ENCODE data around the gene TPD52L1. TPM values are rescaled to one million over a fixed set of nuclear protein-coding genes. Genes with fewer than 3 reads are reported as not detected.

The TPD52L1 gene
- total and polyA plus RNA-seq, 2 donors (not counting 1 experiment from before 2014, with no cell fraction given): not detected

DNA sequence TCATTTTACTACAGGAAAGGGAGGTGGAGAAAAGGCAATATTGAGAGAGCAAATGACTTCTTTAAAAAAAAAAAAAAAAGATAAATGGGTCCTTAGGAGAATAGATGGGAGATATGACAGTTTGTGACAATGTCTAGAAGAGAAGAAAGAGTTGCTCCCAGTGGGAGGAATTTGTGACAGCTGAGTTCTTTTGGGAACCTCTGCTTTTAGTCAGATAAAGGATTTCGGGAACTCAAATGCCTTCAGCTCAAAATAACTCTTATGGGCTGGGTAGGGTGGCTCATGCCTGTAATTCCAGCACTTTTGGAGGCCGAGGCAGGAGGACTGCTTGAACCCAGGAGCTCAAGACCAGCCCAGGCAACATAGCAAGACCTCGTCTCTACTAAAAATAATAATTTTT lies 13.1 kb downstream of the TPD52L1 start:
- no peak for DNase-seq
- Histone ChIP-seq H2AFZ (ENCODE audit: insufficient read depth, low read depth, low read length, poor library complexity, severe bottlenecking) (no peak overlapping the region), H3K4me3 (ENCODE audit: control extremely low read depth in 1 of 5, extremely low read depth in 1 of 5, insufficient read depth in 1 of 5, low read depth in 2 of 5, low read length in 4 of 5) (no peak overlapping the region), H3K27ac (ENCODE audit: low read length in 2 of 2) (no peak overlapping the region), H3K36me3 (replicated peaks in 1 of 2; ENCODE audit: control extremely low read depth in 1 of 2, control insufficient read depth in 1 of 2, extremely low read depth in 1 of 2, insufficient read depth in 2 of 2, low read length in 1 of 2) (no peaks in the 10 kb centered on the region), H3K4me1 (ENCODE audit: control insufficient read depth in 2 of 2, insufficient read depth in 2 of 2, low read length in 2 of 2) (no peaks in the 10 kb centered on the region), H3K79me2 (ENCODE audit: control insufficient read depth, insufficient read depth, low read length) (no peaks in the 10 kb centered on the region), H3K27me3 (replicated peaks in 1 of 4; ENCODE audit: control extremely low read depth in 1 of 4, control insufficient read depth in 3 of 4, insufficient read depth in 4 of 4, low read length in 3 of 4) (no peaks in the 10 kb centered on the region), H3K4me2 (replicated peaks; ENCODE audit: low read depth, low read length, poor library complexity, severe bottlenecking) (no peak overlapping the region), H4K20me1 (ENCODE audit: control insufficient read depth, insufficient read depth, low read length, poor library complexity, severe bottlenecking) (no peaks in the 10 kb centered on the region), H3K9ac (ENCODE audit: low read length) (no peak overlapping the region), H3K9me3 (ENCODE audit: control extremely low read depth in 1 of 3, control insufficient read depth in 2 of 3, insufficient read depth in 1 of 3, low read length in 2 of 3) (no peaks in the 10 kb centered on the region)
- H3K27ac Mint-ChIP-seq: no peak overlapping the region
- ChIA-PET POLR2A (no interaction called here), CTCF (no interaction called here)
- intact Hi-C loops (cut with micrococcal nuclease): no loop called here
- 83% methylated on average over 1 of the region's 3 CpGs for WGBS (ENCODE audit: insufficient coverage)
- TF ChIP-seq, protein P1, sequence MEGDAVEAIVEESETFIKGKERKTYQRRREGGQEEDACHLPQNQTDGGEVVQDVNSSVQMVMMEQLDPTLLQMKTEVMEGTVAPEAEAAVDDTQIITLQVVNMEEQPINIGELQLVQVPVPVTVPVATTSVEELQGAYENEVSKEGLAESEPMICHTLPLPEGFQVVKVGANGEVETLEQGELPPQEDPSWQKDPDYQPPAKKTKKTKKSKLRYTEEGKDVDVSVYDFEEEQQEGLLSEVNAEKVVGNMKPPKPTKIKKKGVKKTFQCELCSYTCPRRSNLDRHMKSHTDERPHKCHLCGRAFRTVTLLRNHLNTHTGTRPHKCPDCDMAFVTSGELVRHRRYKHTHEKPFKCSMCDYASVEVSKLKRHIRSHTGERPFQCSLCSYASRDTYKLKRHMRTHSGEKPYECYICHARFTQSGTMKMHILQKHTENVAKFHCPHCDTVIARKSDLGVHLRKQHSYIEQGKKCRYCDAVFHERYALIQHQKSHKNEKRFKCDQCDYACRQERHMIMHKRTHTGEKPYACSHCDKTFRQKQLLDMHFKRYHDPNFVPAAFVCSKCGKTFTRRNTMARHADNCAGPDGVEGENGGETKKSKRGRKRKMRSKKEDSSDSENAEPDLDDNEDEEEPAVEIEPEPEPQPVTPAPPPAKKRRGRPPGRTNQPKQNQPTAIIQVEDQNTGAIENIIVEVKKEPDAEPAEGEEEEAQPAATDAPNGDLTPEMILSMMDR (IDR thresholded peaks at IDR 0.05): no peak
- TF ChIP-seq EZH2 (IDR thresholded peaks at IDR 0.05; ENCODE audit: borderline replicate concordance, insufficient read depth, low read depth, low read length, poor library complexity, severe bottlenecking): no peak
- H3K4me1 Mint-ChIP-seq: no peaks in the 10 kb centered on the region
- H3K9me3 Mint-ChIP-seq (ENCODE audit: insufficient read depth): no peaks in the 10 kb centered on the region
- H3K4me3 Mint-ChIP-seq: no peak overlapping the region
- ATAC-seq (ENCODE audit: low read depth): no peak
- H3K27me3 Mint-ChIP-seq: peaks cover 15% of the 10 kb centered on the region

DNA sequence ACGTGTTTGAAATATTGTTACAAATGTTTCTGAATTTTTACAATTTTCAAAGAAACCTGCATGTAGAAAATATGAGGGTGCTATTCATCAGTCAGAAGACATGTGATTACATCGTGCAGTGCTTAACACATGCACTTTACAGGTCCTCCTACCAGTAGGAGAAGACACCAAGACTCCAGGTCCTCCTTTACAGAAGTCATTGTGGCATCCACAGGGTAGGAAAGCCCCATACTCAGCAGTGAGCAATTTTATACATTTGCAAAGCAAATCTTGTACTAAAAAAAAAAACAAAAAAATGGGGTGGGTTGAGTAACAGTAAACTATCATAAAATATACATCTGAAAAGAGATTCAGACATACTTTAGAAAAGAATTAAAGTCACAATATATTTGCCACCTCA lies 14.0 kb downstream of the TPD52L1 start:
- Histone ChIP-seq H3K27ac (ENCODE audit: low read length in 2 of 2) (no peak overlapping the region), H3K4me3 (ENCODE audit: control extremely low read depth in 1 of 5, extremely low read depth in 1 of 5, insufficient read depth in 1 of 5, low read depth in 2 of 5, low read length in 4 of 5) (no peak overlapping the region), H3K27me3 (replicated peaks in 1 of 4; ENCODE audit: control extremely low read depth in 1 of 4, control insufficient read depth in 3 of 4, insufficient read depth in 4 of 4, low read length in 3 of 4) (no peaks in the 10 kb centered on the region), H3K36me3 (replicated peaks in 1 of 2; ENCODE audit: control extremely low read depth in 1 of 2, control insufficient read depth in 1 of 2, extremely low read depth in 1 of 2, insufficient read depth in 2 of 2, low read length in 1 of 2) (no peaks in the 10 kb centered on the region), H4K20me1 (ENCODE audit: control insufficient read depth, insufficient read depth, low read length, poor library complexity, severe bottlenecking) (no peaks in the 10 kb centered on the region), H3K9me3 (ENCODE audit: control extremely low read depth in 1 of 3, control insufficient read depth in 2 of 3, insufficient read depth in 1 of 3, low read length in 2 of 3) (no peaks in the 10 kb centered on the region), H3K9ac (ENCODE audit: low read length) (no peak overlapping the region), H3K4me2 (replicated peaks; ENCODE audit: low read depth, low read length, poor library complexity, severe bottlenecking) (no peak overlapping the region), H3K79me2 (ENCODE audit: control insufficient read depth, insufficient read depth, low read length) (no peaks in the 10 kb centered on the region), H2AFZ (ENCODE audit: insufficient read depth, low read depth, low read length, poor library complexity, severe bottlenecking) (no peak overlapping the region), H3K4me1 (ENCODE audit: control insufficient read depth in 2 of 2, insufficient read depth in 2 of 2, low read length in 2 of 2) (no peaks in the 10 kb centered on the region)
- ATAC-seq (ENCODE audit: low read depth) (no peak), DNase-seq (no peak)
- Mint-ChIP-seq H3K27me3 (peaks cover 14% of the 10 kb centered on the region), H3K27ac (no peak overlapping the region), H3K4me3 (no peak overlapping the region), H3K4me1 (no peaks in the 10 kb centered on the region), H3K9me3 (ENCODE audit: insufficient read depth) (no peaks in the 10 kb centered on the region)
- ChIA-PET POLR2A (no interaction called here), CTCF (no interaction called here)
- no CpG with 5 or more reads among the region's 2 CpGs for WGBS (ENCODE audit: insufficient coverage)
- TF ChIP-seq, protein P1 (IDR thresholded peaks at IDR 0.05): no peak
- no peak for TF ChIP-seq EZH2 (IDR thresholded peaks at IDR 0.05; ENCODE audit: borderline replicate concordance, insufficient read depth, low read depth, low read length, poor library complexity, severe bottlenecking)
- intact Hi-C loops (cut with micrococcal nuclease): no loop called here
